IPS DF 4.7 (cell line): ENCODE results near the gene SLC22A23.

Experiments
- DNase-seq: peaks from one replicate; pipeline ENCODE4 v3.0.0-alpha.2; 2013; ENCODE audit warnings: low spot score; ENCODE audit errors: extremely low read depth

SLC22A23 gene, protein sequence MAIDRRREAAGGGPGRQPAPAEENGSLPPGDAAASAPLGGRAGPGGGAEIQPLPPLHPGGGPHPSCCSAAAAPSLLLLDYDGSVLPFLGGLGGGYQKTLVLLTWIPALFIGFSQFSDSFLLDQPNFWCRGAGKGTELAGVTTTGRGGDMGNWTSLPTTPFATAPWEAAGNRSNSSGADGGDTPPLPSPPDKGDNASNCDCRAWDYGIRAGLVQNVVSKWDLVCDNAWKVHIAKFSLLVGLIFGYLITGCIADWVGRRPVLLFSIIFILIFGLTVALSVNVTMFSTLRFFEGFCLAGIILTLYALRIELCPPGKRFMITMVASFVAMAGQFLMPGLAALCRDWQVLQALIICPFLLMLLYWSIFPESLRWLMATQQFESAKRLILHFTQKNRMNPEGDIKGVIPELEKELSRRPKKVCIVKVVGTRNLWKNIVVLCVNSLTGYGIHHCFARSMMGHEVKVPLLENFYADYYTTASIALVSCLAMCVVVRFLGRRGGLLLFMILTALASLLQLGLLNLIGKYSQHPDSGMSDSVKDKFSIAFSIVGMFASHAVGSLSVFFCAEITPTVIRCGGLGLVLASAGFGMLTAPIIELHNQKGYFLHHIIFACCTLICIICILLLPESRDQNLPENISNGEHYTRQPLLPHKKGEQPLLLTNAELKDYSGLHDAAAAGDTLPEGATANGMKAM

DNA sequence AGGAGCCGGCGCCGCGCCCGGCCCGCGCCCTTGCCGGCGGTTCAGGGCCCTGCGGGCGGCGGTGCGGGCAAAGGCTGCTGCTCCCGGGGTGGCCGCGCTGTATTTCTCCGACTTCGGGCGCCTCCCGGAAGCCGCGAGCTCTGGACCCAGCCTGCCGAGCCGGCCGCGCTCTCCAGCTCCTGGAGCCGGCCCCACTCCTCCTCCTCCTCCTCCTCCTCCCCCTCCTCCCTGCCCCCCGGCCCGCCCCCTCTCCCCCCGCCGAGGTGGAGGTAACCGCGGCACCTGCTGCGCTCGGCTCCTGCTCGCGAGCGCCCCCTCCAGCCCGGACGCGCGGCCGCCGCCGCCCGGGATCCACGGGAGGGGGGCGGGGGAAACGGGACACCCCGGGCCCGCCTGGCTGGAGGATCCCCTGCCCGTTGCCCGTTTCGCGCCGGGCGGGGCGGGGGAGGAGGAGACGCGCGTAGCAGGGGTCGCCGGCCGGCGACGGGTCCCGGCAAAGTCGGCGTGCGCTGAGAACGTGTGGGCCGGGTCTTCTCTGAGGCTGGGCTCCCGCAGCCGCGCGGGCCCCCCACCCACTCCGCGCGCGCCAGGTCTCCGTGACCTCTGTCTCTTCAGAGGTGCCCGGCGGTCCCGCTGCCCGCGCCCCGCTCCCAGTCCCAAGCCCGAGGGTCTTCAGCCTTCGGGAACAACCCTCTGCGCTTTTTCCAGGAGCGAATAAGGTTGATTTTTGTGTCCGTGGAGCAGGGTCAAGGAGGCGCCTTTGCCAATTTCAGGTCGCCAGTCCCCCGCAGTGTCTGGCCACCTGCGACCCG, at the start of gene SLC22A23:
Gene SLC22A23 (minus strand): TSS at position 153 of the 812 bp plus-strand sequence. CDS start 491 bp downstream, outside the sequence.
- DNase-seq, result no peak

DNA sequence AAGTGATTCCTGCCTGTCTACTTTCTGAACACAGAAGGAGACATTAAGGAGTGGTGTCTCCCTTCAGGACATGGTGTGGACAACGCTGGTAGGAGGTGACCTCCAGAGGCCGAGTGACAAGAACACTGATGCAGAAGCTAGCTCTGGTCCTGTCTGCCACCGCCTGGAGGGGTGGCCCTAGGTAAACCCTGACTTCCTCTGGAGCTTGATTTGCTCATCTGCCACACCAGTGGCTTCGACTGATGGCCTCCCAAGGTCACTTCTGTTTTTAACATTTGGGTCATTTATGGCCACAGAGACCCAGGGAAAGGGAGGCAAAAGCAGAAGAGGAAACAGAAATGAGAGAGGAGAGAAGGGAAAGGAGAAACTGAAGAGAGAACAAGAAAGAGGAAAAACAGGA, 49.4 kb upstream of the SLC22A23 start:
- no peak for DNase-seq

DNA sequence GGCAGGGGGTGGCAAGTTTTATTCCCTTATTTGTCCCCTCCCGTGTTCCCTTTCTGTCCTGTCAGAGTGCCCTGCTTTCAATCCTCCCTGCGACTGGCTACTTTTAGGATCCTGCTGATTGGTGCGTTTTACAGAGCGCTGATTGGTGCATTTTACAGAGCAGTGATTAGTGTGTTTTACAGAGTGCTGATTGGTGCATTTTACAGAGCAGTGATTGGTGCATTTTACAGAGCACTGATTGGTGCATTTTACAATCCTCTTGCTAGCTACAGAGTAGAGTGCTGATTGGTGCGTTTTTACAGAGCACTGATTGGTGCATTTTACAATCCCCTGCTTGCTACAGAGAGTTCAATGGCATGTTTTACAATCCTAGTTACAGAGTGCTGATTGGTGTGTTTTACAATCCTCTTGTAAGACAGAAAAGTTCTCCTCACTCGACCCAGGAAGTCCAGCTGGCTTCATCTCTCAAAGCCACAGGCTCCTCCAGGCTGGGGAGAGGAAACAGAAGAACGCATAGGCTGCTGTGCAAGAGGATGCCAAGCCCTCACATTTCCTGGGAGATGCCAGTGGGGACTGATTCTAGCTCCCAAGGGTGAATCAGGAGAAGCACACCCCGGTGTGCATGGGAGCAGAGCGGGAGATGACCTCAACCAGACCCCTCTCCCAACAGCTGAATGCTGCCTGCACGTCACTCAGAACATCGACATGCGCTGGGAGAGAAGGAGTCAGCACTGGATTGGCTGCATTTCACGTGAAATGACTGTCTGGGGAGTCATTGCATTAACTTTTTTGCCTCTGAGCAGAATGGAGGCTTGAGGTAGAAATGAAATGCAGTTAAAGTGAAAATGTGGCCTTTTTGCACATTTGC, 48.3 kb upstream of the SLC22A23 start:
- no peak for DNase-seq

DNA sequence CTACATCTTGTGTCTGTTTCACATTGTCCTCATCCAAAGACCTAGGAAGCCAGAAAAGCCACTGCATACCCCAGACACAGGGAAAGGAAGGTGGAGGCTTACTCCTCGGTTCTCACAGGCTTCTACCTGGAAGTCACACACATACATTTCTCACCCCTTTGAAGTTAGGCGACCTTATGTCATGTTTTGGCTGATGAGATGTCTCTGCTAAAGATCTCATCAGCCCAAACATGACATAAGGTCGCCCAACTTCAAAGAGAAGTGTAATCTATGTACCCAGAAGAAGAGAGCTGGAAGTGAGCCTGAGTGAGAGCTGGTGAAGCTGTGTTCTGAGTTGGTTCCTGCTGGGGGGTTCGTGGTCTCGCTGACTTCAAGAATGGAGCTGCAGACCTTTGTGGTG, 47.5 kb upstream of the SLC22A23 start:
- no peak for DNase-seq

DNA sequence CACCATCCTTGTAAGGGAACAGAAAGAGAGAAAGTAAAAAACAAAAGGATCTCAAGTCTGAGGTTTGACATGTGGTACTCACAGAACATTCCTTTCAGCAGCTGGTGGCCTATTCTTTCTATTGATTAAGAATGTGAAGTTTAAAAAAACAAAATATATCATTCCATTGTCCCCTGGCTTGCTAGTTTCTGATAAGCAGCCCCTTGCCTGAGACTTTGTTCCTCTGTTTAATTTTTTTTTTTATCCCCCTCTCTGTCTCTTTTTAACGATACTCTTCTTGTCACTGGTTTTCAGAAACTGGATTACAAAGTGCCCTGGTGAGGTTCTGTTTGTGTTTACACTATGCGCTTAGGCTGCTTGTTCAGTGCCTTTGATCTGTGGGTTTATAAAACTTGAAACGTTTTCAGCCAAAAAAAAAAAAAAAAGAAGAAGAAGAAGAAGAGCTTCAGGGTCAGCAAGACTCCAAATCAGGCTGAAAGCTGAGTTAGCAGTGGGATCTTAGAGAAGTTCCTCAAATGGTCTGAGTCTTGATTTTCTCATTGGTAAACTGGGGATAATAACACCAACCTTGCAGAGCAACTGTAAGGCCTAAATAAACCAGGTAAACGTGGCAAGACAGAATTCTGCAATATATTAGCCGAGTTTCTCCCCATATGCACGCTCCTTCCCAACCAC, 45.1 kb upstream of the SLC22A23 start:
- DNase-seq, result no peak

DNA sequence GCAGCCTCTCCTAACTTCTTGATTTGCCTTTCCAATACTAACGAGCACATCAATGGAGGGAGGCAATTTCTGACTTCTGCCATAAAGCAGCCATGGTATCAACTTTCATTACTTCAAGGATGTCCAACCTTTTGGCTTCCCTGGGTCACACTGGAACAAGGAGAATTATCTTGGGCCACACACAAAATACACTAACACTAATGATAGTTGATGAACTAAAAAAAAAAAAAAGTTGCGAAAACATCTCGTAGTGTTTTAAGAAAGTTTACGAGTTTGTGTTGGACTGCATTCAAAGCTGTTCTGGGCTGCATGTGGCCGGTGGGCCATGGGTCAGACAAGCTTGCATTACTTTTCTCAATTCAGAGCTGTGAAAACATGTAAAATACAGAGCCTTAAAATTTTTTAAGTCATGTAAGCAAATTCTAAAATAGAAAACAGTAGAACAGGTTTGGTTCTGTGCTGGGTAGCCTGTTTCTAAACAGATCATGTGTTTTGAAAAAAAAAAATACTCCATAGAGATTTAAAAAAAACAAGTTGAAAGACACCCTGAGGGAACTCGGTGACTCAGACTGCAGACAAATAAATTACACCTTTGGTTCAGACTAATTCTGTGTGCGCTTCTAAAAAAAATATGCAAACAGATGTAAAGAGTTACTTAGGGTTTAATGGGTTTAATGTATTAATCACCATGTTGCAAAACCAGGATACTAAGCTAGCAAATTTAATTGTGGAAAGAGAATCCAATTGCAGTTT, 43.6 kb upstream of the SLC22A23 start:
- no peak for DNase-seq

DNA sequence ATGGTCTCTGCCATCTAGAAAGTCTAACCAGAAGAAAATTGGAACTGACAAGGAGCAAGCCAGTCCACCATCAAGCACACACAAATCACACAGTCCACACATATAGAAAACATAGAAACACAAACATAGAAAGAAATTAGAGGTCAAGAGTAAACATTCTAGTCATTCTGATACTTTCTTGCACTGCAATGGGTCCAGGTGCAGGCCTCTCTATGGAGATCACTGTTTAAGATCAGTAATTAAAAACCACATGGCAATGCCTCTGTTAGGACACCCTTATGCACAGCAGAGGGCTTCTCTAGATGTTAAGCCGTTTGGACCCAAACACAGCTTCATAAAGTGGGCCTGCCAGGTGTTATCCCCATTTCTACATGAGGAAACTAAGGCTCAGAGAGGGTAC, 42.8 kb upstream of the SLC22A23 start:
- no peak for DNase-seq

DNA sequence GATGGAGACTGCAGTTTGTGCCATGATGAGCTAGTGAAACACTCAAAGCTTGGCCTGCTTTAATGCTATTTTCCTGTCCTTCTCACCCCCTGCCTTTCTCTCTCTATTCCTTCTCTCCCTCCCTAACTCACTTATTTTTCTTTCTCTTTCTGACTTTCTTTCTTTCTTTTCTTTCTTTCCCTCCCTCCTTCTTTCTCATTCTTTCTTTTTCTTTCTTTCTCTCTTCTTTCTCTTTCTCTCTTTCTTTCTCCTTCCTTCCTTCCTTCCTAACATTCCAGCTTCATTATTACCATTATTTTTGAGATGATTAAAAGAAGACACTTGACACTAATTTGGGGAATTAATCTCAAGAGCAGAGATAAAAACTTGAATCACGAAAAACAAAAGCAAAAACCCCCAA, 39.5 kb upstream of the SLC22A23 start:
- DNase-seq, result no peak

DNA sequence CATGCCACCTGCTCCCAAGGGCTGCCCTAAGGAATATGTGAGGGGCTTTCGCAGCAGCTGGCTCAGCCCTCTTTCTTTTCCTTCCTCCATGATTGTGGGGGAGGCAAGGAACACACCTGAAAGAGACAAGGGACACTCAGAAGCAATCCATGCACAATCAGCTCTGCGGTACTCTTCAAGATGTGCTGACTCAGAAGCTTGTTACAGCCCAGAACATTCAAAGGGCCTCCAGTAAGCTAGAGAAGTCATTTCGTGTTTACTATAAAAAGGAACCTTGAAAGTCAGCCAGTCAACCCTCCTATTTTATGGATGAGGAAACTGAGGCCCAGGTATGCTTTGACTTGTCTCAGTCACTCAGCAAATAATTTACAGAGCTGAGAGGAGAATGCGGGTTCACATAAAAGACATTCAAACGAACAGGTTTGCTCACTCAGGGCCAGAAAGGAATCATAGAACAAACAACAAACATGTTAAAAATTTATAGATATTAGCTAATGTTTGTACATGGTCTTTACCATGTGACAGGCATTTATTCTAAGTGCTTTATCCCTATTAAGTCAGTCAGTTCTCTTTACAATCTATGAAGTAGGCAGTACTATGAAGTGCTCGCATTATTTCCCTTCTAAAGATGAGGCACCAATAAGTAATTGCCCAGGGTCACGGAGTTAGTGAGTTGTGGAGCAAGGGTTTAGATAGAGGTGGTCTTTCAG, 37.7 kb upstream of the SLC22A23 start:
- no peak for DNase-seq

DNA sequence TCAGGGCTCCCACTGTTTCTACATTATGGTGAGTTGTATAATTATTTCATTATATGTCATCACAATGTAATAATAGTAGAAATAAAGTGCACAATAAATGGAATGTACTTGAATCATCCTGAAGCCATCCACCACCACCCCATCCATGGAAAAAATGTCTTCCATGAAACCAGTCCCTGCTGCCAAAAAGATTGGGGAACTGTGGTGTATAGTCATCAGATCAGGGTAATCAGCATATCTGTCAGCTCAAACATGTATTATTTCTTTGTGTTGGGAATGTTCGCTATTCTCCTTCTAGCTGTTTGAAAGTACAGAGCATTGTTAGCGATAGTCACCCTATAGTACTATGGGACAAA, 33.8 kb upstream of the SLC22A23 start:
- DNase-seq, result no peak

DNA sequence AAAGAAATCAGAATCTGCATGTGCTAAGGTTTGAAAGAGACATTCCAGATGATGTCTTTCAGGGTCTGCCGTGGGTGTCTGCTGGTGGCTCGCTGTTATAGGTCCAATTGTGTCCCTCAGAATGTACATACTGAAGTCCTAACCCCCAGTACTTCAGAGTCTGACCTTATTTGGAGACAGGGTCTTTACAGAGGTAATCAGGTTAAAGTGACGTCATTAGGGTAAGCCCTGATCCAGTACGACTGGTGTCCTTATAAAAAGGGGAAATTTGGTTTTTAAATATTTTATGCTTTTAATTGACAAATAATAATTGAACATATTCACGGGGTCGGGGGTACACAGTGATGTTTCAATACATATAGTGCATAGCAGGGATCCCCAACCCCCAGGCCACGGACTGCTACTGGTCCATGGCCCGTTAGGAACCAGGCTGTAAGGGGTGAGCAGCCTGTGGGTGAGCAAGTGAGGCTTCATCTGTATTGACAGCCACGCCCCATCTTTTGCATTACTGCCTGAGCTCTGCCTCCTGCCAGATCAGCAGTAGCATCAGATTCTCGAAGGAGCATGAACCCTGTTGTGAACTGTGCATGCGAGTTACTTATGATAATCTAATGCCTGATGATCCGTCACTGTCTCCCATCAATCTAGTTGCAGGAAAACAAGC, 33.2 kb upstream of the SLC22A23 start:
- DNase-seq, result no peak

DNA sequence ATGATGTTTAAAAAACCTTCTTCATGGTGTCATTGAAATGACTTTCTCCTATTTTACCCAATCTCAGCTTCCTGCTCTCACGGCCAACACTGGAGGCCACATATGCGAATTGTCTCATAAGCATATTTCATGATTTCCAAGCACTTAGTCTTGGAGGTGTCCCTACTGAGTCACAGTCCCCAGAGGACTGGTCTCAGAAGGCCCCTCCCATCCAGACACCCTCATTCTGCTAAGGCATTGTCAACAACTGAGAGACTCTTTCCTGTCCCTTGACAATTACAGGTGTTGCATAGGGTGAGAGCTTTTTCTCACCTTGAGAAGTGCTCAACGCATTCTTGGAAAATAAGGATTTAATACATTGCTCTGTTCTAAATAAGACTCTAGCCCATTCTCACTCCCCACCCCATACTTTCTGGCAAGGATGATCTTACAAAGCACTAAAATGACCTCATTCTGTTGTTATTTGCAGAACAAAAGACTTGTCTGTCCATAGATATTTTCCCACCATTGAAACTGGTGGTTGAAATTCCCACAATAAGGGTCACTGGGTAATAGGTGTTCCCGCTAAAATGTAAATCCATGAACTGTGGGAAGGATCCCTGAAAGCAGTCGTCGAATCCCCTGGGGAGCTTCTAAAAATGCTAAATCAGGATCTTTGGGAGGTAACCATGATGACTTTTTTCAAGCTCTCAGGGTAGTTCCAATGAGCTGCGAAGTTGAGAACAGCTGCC, 32.3 kb upstream of the SLC22A23 start:
- DNase-seq, result no peak

DNA sequence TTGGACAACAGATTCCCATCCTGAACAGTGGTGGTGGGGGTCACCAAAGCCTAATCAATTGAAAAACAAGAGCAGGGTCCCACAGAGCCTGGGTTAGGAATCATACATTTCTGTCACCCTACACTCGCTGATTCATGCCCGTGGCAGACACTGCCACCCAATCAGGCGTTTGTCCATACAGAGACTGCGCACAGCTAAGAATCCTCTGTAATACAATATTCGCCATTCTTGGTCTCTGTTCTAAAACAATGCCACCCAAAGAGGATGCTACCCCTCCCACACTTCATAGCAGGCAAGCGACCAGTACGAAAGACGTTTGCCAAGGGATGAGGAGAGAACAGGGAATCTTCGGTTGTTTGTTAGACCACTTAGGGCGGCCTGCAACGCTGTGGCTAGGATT, 28.1 kb upstream of the SLC22A23 start:
- DNase-seq, result no peak

DNA sequence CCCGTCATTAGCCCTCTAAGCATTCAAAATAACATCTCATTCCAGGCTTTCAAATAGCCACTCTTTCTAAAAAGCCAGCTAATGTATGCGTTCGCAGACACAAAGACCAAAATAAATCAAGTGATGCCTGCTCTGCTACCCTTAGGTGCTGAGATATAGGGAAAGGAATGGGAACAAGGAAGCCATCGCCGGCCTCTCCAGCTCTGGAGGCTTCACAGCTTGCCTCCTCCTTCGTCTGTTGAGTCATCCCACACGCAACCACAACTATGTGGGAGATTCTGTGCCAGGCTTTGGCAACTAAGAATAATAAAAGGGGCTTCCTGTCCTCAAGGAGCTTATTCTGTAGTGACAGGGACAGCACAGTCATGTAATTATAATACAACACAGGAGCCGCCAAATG, 27.3 kb upstream of the SLC22A23 start:
- DNase-seq, result no peak

DNA sequence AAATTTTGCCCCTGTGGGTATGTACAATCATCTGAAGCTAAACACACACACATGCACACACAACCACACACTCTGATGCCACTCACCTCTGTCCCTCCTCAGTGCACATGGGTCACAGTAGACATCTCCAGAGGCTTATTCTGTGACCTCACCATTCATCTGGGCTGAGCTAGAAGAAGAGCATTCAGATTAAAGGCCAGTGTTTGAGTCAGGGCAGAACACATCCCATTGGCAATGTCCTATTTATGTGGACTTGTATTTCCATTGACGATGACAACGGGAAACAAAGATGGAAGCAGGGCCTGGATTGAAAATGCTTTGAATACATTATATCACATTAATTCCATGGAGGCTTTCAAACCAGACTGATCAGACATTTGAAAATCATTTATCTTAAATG, 26.8 kb upstream of the SLC22A23 start:
- DNase-seq, result no peak

DNA sequence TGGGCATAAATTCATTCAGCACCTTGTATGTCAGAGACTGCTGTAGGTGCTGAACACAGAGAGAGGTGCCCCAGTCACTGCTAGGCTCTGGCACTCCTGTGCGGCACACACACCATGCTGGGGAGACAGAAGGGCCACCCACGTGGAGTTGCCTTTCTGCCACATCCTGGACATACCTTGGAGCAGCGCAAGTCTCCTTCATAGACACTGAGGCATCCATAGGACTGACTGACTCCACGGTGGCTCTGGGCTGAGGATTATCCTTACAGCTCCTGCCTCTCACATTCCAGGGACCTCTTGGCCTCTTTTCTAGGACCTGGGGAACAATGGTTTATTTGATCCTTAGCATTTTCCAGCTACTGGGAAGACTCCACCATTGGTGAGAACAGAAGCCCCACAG, 26.0 kb upstream of the SLC22A23 start:
- DNase-seq, result no peak

DNA sequence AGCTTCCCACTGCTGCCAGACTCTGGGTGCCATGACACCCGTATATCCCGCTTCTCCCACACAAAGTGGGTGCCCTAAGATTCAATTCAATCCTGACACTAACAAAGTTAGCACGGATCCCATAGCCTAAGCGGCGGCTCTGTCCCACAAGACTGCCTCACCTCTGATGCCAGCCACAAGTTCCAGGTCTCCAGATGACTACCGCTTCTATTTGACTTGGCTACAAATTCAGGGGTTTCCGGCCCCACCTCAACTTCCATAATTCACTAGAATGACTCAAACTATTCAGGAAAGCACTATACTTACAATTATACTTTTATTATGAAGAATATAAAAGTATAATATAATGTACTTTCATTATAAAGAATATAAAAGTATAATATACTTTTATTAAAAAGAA, 24.8 kb upstream of the SLC22A23 start:
- no peak for DNase-seq

DNA sequence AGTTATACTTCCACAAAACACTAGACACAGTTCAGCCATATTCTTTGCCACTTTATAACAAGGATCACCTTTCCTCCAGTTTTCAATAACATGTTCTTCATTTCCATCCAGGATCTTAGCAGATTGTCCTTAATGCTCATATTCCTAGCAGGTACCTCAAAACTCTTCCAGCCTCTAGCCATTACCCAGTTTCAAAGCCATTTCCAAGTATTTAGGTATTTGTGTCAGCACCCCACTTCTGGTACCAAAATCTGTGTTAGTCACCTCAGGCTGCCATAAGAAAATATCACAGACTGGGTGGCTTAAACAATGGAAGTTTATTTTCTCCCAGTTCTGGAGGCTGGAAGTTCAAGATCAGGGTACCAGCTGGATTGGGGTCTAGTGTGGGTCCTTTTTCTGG, 23.2 kb upstream of the SLC22A23 start:
- DNase-seq, result no peak
